ENCODE results near the gene KRTAP10-12. TPM values are rescaled to one million over a fixed set of nuclear protein-coding genes. Genes with fewer than 3 reads are reported as not detected.

KRTAP10-12 gene
- total RNA-seq, 1 experiment from 2014 or later, result not detected

DNA sequence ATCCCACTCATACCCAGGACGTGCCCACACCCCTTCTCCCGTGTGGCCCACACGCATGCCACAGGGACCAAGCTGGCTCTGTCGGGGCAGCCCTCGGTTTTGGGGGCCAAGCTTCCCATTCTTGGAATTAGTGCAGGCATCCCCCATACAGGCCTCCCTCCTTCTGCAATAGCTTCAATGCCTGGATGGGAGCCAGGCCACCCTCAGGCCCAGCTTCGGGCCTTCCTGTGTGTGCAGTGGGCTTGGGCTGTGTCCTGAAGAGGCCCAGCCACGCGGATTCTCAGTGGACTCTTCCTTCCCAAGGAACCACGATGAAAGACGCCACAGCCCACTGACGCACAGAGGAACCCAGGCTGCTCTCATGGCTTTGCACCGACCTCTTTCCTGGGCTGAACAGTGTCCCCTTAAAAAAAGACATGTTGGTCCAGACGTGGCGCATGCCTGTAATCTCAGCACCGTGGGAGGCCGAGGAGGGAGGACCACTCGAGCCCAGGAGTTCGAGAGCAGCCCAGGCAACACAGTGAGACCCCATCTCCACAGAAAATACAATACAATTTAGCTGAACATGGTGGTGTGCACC is 47.4 kb upstream of the KRTAP10-12 start:
- ATAC-seq (no peak), DNase-seq (ENCODE audit: low read depth, low spot score) (no peak)
- H3K27me3 ChIP-seq (ENCODE audit: insufficient read depth, low read length), result no peaks in the 10 kb centered on the region
- H3K4me2 ChIP-seq (ENCODE audit: low read length), result no peak overlapping the region
- H3K4me1 ChIP-seq (ENCODE audit: control insufficient read depth in 1 of 2, insufficient read depth in 2 of 2, low read length in 2 of 2), result no peaks in the 10 kb centered on the region
- no peak overlapping the region for H3K4me3 ChIP-seq (replicated peaks in 1 of 2; ENCODE audit: low read depth in 1 of 2, low read length in 2 of 2)
- H3K36me3 ChIP-seq (ENCODE audit: control insufficient read depth in 1 of 2, insufficient read depth in 2 of 2, low read length in 2 of 2), result no peaks in the 10 kb centered on the region
- intact Hi-C loops (cut with micrococcal nuclease), result no loop called here
- no peaks in the 10 kb centered on the region for H4K20me1 ChIP-seq (ENCODE audit: insufficient read depth)
- H3K9me2 ChIP-seq (ENCODE audit: insufficient read depth), result no peaks in the 10 kb centered on the region
- no peaks in the 10 kb centered on the region for H3K79me2 ChIP-seq (ENCODE audit: insufficient read depth, low read length)
- ChIA-PET RAD21 (ENCODE audit: low non-redundant PET in 1 of 2, low total read pairs in 2 of 2, uncharacterized antibody in 2 of 2, unreplicated experiment in 2 of 2) (no interaction called here), POLR2A (no interaction called here), CTCF (no interaction called here)
- no peak overlapping the region for H3K9ac ChIP-seq (ENCODE audit: low read length)
- peaks cover 0 to 6% of the 10 kb centered on the region in 2 experiments; a peak in 1 of 4 replicates for H3K9me3 ChIP-seq (ENCODE audit: control insufficient read depth in 1 of 2, insufficient read depth in 1 of 2, low read depth in 1 of 2, low read length in 2 of 2)
- no peak for TF ChIP-seq TCF7L2 (IDR thresholded peaks at IDR 0.05; ENCODE audit: borderline replicate concordance, extremely low read depth, insufficient read depth, insufficient read length)
- TF ChIP-seq YY1 (IDR thresholded peaks at IDR 0.05; ENCODE audit: extremely low read depth, insufficient replicate concordance, low read depth, low read length), result no peak
- TF ChIP-seq SRF (IDR thresholded peaks at IDR 0.05; ENCODE audit: low read depth), result no peak
- no peak for TF ChIP-seq EGR1 (IDR thresholded peaks at IDR 0.05; ENCODE audit: low read depth)
- TF ChIP-seq SIN3A (IDR thresholded peaks at IDR 0.05; ENCODE audit: low read depth), result no peak
- TF ChIP-seq ELF1 (IDR thresholded peaks at IDR 0.05; ENCODE audit: borderline replicate concordance, low read depth), result no peak
- no peak for TF ChIP-seq EZH2phosphoT487 (IDR thresholded peaks at IDR 0.05; ENCODE audit: borderline replicate concordance)
- TF ChIP-seq ZNF274 (IDR thresholded peaks at IDR 0.05; ENCODE audit: low read depth, low read length), result no peak
- TF ChIP-seq ZFX (IDR thresholded peaks at IDR 0.05), result no peak
- TF ChIP-seq POLR2AphosphoS5 (IDR thresholded peaks at IDR 0.05; ENCODE audit: low read depth, low read length), result no peak
- TF ChIP-seq JUND (IDR thresholded peaks at IDR 0.05), result no peak
- TF ChIP-seq, protein P1, sequence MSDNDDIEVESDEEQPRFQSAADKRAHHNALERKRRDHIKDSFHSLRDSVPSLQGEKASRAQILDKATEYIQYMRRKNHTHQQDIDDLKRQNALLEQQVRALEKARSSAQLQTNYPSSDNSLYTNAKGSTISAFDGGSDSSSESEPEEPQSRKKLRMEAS (IDR thresholded peaks at IDR 0.05), result no peak
- TF ChIP-seq CBX3 (IDR thresholded peaks at IDR 0.05; ENCODE audit: low read depth), result no peak
- TF ChIP-seq, protein P2, sequence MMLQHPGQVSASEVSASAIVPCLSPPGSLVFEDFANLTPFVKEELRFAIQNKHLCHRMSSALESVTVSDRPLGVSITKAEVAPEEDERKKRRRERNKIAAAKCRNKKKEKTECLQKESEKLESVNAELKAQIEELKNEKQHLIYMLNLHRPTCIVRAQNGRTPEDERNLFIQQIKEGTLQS (IDR thresholded peaks at IDR 0.05), result no peak
- TF ChIP-seq FOSL1 (IDR thresholded peaks at IDR 0.05; ENCODE audit: low read depth), result no peak
- no peak for TF ChIP-seq SP1 (IDR thresholded peaks at IDR 0.05; ENCODE audit: low read depth)
- BruUV-seq (replicated peaks), result no TSS peak
- H3K27ac ChIP-seq (ENCODE audit: low read depth, low read length), result no peak overlapping the region
- H2AFZ ChIP-seq (ENCODE audit: low read depth, low read length, poor library complexity, severe bottlenecking), result no peak overlapping the region
